Neuronal stem cell (in vitro differentiated cells): ENCODE results near the gene USP13.

ENCODE experiments used
- DNase-seq: peaks from one replicate; pipeline ENCODE4 v3.0.0-alpha.2; 2013; ENCODE audit warnings: low spot score
- H2AFZ ChIP-seq: one replicate; pipeline ENCODE4 v1.6.1; 2013; ENCODE audit warnings: mild to moderate bottlenecking, low read length, inconsistent platforms
- H2AK5ac ChIP-seq: 2 replicates; pipeline ENCODE4 v1.6.1; 2013; ENCODE audit warnings: low read depth, mild to moderate bottlenecking, inconsistent platforms, low read length, moderate library complexity, mixed read lengths
- H2BK120ac ChIP-seq: 2 replicates; pipeline ENCODE4 v1.6.1; 2013; ENCODE audit warnings: low read depth, mild to moderate bottlenecking, inconsistent platforms, low read length, moderate library complexity, mixed read lengths
- H2BK12ac ChIP-seq: one replicate; pipeline ENCODE4 v1.6.1; 2013; ENCODE audit warnings: low read length, inconsistent platforms
- H2BK15ac ChIP-seq: 2 replicates; pipeline ENCODE4 v1.6.1; 2013; ENCODE audit warnings: mild to moderate bottlenecking, low read length, inconsistent platforms, mixed read lengths
- H2BK5ac ChIP-seq: one replicate; pipeline ENCODE4 v1.6.1; 2013; ENCODE audit warnings: inconsistent platforms, mild to moderate bottlenecking, low read length, moderate library complexity
- H3K14ac ChIP-seq: one replicate; pipeline ENCODE4 v1.6.1; 2013; ENCODE audit warnings: low read length, inconsistent platforms
- H3K18ac ChIP-seq: 2 replicates; pipeline ENCODE4 v1.6.1; 2013; ENCODE audit warnings: low read length, inconsistent platforms
- H3K23ac ChIP-seq: 2 replicates; pipeline ENCODE4 v1.6.1; 2013; ENCODE audit warnings: low read depth, mild to moderate bottlenecking, mixed read lengths, low read length, inconsistent platforms; ENCODE audit not compliant: poor library complexity
- H3K27ac ChIP-seq: replicated peaks from 3 replicates; pipeline ENCODE4 v1.5.1; 2013; ENCODE audit warnings: low read length, inconsistent platforms
- H3K27me3 ChIP-seq, 3 experiments: 2 replicates each; pipeline ENCODE4 v1.6.1; 2013; ENCODE audit warnings: low read length in 3 of 3, mild to moderate bottlenecking in 2 of 3, inconsistent platforms in 1 of 3, low read depth in 1 of 3, mixed read lengths in 1 of 3, moderate library complexity in 1 of 3; ENCODE audit not compliant: control insufficient read depth in 3 of 3, insufficient read depth in 3 of 3
- H3K36me3 ChIP-seq, 2 donors: replicated peaks in 1 of 2; 2 replicates each; pipeline ENCODE4 v1.6.1; 2013; ENCODE audit warnings: low read length in 2 of 2; ENCODE audit not compliant: control insufficient read depth in 2 of 2, insufficient read depth in 2 of 2
- H3K4ac ChIP-seq: 2 replicates; pipeline ENCODE4 v1.6.1; 2013; ENCODE audit warnings: inconsistent platforms, mild to moderate bottlenecking, low read length, moderate library complexity
- H3K4me1 ChIP-seq, 2 donors: 1 replicate in 1 of 2; 2 replicates in 1 of 2; pipeline ENCODE4 v1.6.1; 2013; ENCODE audit warnings: low read length in 2 of 2, low read depth in 1 of 2; ENCODE audit not compliant: control insufficient read depth in 2 of 2, insufficient read depth in 1 of 2
- H3K4me2 ChIP-seq: one replicate; pipeline ENCODE4 v1.6.1; 2013; ENCODE audit warnings: mild to moderate bottlenecking, low read length, inconsistent platforms; ENCODE audit not compliant: insufficient read depth, poor library complexity, severe bottlenecking
- H3K4me3 ChIP-seq, 2 donors: 2 replicates each; pipeline ENCODE4 v1.5.1; 2013; ENCODE audit warnings: low read length in 2 of 2, mild to moderate bottlenecking in 2 of 2, inconsistent platforms in 1 of 2, moderate library complexity in 1 of 2
- H3K79me1 ChIP-seq: one replicate; pipeline ENCODE4 v1.6.1; 2013; ENCODE audit warnings: low read depth, mild to moderate bottlenecking, inconsistent platforms, low read length, moderate library complexity
- H3K9ac ChIP-seq: one replicate; pipeline ENCODE4 v1.6.1; 2013; ENCODE audit warnings: mild to moderate bottlenecking, low read depth, low read length, inconsistent platforms; ENCODE audit not compliant: poor library complexity
- H3K9me3 ChIP-seq, 2 donors: replicated peaks in 1 of 2; 2 replicates each; pipeline versions ENCODE3 to v1.6.1; 2013; ENCODE audit warnings: low read length in 2 of 2, mild to moderate bottlenecking in 2 of 2, inconsistent platforms in 1 of 2, low read depth in 1 of 2, mixed read lengths in 1 of 2, moderate library complexity in 1 of 2; ENCODE audit not compliant: control insufficient read depth in 2 of 2, insufficient read depth in 1 of 2
- H4K8ac ChIP-seq: one replicate; pipeline ENCODE4 v1.6.1; 2013; ENCODE audit warnings: low read depth, mild to moderate bottlenecking, inconsistent platforms, low read length, moderate library complexity
- H4K91ac ChIP-seq: one replicate; pipeline ENCODE4 v1.6.1; 2013; ENCODE audit warnings: low read length, low read depth, mild to moderate bottlenecking, inconsistent platforms; ENCODE audit not compliant: poor library complexity
- whole genome bisulfite sequencing, 2 donors: extraction: QIAGEN DNeasy Blood & Tissue Kit; methylation state at CpG; one replicate each; pipeline ENCODE4 v1.1.7; 2013; ENCODE audit warnings: missing lambda C conversion rate in 2 of 2, mixed read lengths in 1 of 2; ENCODE audit not compliant: insufficient read length in 2 of 2, insufficient replicate concordance in 1 of 2; ENCODE audit errors: extremely low coverage in 2 of 2; 5-methylcytosine and 5-hydroxymethylcytosine counted together

USP13 gene

GRCh38 chr3:179729086-179729485, 76.2 kb downstream of the USP13 start:
- no CpG with 5 or more reads among the region's 3 CpGs for WGBS, 2 donors

DNA sequence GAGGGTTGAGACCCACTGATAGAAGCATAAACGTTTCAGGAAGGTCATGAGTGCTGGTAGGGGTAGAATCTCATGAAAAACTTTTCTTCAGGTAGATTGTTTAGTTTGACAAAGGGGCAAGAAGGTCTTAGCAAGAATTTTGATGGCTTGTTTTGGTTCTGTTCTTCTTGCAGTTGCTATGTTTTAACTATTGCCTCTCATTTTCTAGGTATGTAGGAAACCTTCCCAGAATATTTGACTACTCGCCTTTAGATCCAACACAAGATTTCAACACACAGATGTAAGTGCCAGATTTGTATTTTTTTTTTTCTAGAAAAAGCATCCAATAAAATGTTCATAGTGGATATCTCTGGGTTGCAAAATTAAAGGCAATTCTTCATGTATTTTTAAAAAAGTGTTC, 77.1 kb downstream of the USP13 start:
- H2BK5ac ChIP-seq: no peak overlapping the region
- H3K36me3 ChIP-seq: peaks cover 8 to 80% of the 10 kb centered on the region in 2 donors
- no CpG with 5 or more reads among the region's 2 CpGs for WGBS, 2 donors
- H4K91ac ChIP-seq: no peak overlapping the region
- H2AFZ ChIP-seq: no peak overlapping the region
- H2BK12ac ChIP-seq: no peak overlapping the region
- no peaks in the 10 kb centered on the region for H3K4me1 ChIP-seq
- no peak overlapping the region for H3K9ac ChIP-seq
- H3K79me1 ChIP-seq: peaks cover 3% of the 10 kb centered on the region
- no peak overlapping the region for H3K4me3 ChIP-seq
- H3K4me2 ChIP-seq: no peak overlapping the region
- no peak overlapping the region for H3K4ac ChIP-seq
- H3K27me3 ChIP-seq: no peaks in the 10 kb centered on the region
- no peaks in the 10 kb centered on the region for H3K9me3 ChIP-seq
- no peak overlapping the region for H2AK5ac ChIP-seq
- no peak overlapping the region for H3K18ac ChIP-seq
- no peak overlapping the region for H3K27ac ChIP-seq
- no peak overlapping the region for H3K14ac ChIP-seq
- H4K8ac ChIP-seq: no peak overlapping the region
- no peak overlapping the region for H3K23ac ChIP-seq
- no peak overlapping the region for H2BK15ac ChIP-seq
- no peak for DNase-seq
- no peak overlapping the region for H2BK120ac ChIP-seq

More at GRCh38 chr3:179729086-179729485, 76.2 kb downstream of the USP13 start:
- Histone ChIP-seq H3K14ac (no peak overlapping the region), H2AFZ (no peak overlapping the region), H4K8ac (no peak overlapping the region), H3K36me3 (peaks cover 8 to 77% of the 10 kb centered on the region in 2 donors), H3K27me3 (no peaks in the 10 kb centered on the region), H3K4me3 (no peak overlapping the region), H3K18ac (no peak overlapping the region), H3K4me2 (no peak overlapping the region), H2BK120ac (no peak overlapping the region), H2BK15ac (no peak overlapping the region), H3K79me1 (peaks cover 3% of the 10 kb centered on the region), H3K4ac (no peak overlapping the region), H4K91ac (no peak overlapping the region), H2AK5ac (no peak overlapping the region), H3K27ac (no peak overlapping the region), H2BK12ac (no peak overlapping the region), H2BK5ac (no peak overlapping the region), H3K4me1 (no peaks in the 10 kb centered on the region), H3K23ac (no peak overlapping the region), H3K9ac (no peak overlapping the region), H3K9me3 (no peaks in the 10 kb centered on the region)
- no peak for DNase-seq

- Histone ChIP-seq H3K9me3 (no peaks in the 10 kb centered on the region), H3K4ac (no peak overlapping the region), H2BK15ac (no peak overlapping the region), H3K4me2 (no peak overlapping the region), H4K91ac (no peak overlapping the region), H2BK120ac (no peak overlapping the region), H2BK12ac (no peak overlapping the region), H3K79me1 (peaks cover 3% of the 10 kb centered on the region), H2AK5ac (no peak overlapping the region), H3K4me1 (no peaks in the 10 kb centered on the region), H3K18ac (no peak overlapping the region), H3K23ac (no peak overlapping the region), H2BK5ac (no peak overlapping the region), H3K36me3 (peaks cover 8 to 80% of the 10 kb centered on the region in 2 donors), H3K27me3 (no peaks in the 10 kb centered on the region), H3K27ac (no peak overlapping the region), H2AFZ (no peak overlapping the region), H4K8ac (no peak overlapping the region), H3K4me3 (no peak overlapping the region), H3K14ac (no peak overlapping the region), H3K9ac (no peak overlapping the region)
- no peak for DNase-seq
- no CpG with 5 or more reads among the region's 3 CpGs for WGBS, 2 donors
These were observed 77.7 kb downstream of the USP13 start for GRCh38 chr3:179730506-179730905.

- no peak overlapping the region for H2BK120ac ChIP-seq
- H4K8ac ChIP-seq: no peak overlapping the region
- no peaks in the 10 kb centered on the region for H3K4me1 ChIP-seq
- no peak overlapping the region for H2BK15ac ChIP-seq
- no peak overlapping the region for H3K14ac ChIP-seq
- H3K4ac ChIP-seq: no peak overlapping the region
- no peak overlapping the region for H3K23ac ChIP-seq
- DNase-seq: no peak
- no peak overlapping the region for H2BK12ac ChIP-seq
- no peak overlapping the region for H4K91ac ChIP-seq
- H3K27me3 ChIP-seq: no peaks in the 10 kb centered on the region
- no peak overlapping the region for H2BK5ac ChIP-seq
- no peak overlapping the region for H3K9ac ChIP-seq
- no peak overlapping the region for H3K18ac ChIP-seq
- no peak overlapping the region for H3K4me2 ChIP-seq
- peaks cover 8 to 77% of the 10 kb centered on the region in 2 donors for H3K36me3 ChIP-seq
- no peak overlapping the region for H3K27ac ChIP-seq
- H3K4me3 ChIP-seq: no peak overlapping the region
- no peak overlapping the region for H2AK5ac ChIP-seq
- no peaks in the 10 kb centered on the region for H3K79me1 ChIP-seq
- WGBS, 2 donors: no CpG with 5 or more reads among the region's 9 CpGs
- H2AFZ ChIP-seq: no peak overlapping the region
- H3K9me3 ChIP-seq: no peaks in the 10 kb centered on the region
These were observed 78.7 kb downstream of the USP13 start for GRCh38 chr3:179731544-179731943.
